Measurements from ENCODE around the gene AHCYL1.
A peak's percentile ranks its signal among the peaks of the same experiment; 100 is the strongest.

The AHCYL1 gene

GRCh38 chr1:110067893-110068645, 83.5 kb downstream of the AHCYL1 start:
- no peak overlapping the region for H3K4me3 ChIP-seq (ENCODE audit: low read length)
- H3K9me3 ChIP-seq (replicated peaks; ENCODE audit: low read length): no peaks in the 10 kb centered on the region
- no peaks in the 10 kb centered on the region for H3K36me3 ChIP-seq (ENCODE audit: insufficient read depth, low read length)
- H3K4me2 ChIP-seq (ENCODE audit: low read length): peak overlapping the region; percentile 63
- H3K27me3 ChIP-seq (ENCODE audit: control insufficient read depth, insufficient read depth, low read length): peaks cover 61% of the 10 kb centered on the region
- no peak overlapping the region for H3K9ac ChIP-seq (ENCODE audit: low read depth, low read length)
- peaks cover 6% of the 10 kb centered on the region for H3K4me1 ChIP-seq (ENCODE audit: control insufficient read depth, insufficient read depth, low read length)

- no peak overlapping the region for H3K9ac ChIP-seq (ENCODE audit: low read depth, low read length)
- no peak overlapping the region for H3K4me3 ChIP-seq (ENCODE audit: low read length)
- H3K9me3 ChIP-seq (replicated peaks; ENCODE audit: low read length): no peaks in the 10 kb centered on the region
- peaks cover 6% of the 10 kb centered on the region for H3K4me1 ChIP-seq (ENCODE audit: control insufficient read depth, insufficient read depth, low read length)
- peak overlapping the region; percentile 63 for H3K4me2 ChIP-seq (ENCODE audit: low read length)
- peaks cover 67% of the 10 kb centered on the region for H3K27me3 ChIP-seq (ENCODE audit: control insufficient read depth, insufficient read depth, low read length)
- H3K36me3 ChIP-seq (ENCODE audit: insufficient read depth, low read length): no peaks in the 10 kb centered on the region
Measured at GRCh38 chr1:110068646-110069403, 84.3 kb downstream of the AHCYL1 start.

DNA sequence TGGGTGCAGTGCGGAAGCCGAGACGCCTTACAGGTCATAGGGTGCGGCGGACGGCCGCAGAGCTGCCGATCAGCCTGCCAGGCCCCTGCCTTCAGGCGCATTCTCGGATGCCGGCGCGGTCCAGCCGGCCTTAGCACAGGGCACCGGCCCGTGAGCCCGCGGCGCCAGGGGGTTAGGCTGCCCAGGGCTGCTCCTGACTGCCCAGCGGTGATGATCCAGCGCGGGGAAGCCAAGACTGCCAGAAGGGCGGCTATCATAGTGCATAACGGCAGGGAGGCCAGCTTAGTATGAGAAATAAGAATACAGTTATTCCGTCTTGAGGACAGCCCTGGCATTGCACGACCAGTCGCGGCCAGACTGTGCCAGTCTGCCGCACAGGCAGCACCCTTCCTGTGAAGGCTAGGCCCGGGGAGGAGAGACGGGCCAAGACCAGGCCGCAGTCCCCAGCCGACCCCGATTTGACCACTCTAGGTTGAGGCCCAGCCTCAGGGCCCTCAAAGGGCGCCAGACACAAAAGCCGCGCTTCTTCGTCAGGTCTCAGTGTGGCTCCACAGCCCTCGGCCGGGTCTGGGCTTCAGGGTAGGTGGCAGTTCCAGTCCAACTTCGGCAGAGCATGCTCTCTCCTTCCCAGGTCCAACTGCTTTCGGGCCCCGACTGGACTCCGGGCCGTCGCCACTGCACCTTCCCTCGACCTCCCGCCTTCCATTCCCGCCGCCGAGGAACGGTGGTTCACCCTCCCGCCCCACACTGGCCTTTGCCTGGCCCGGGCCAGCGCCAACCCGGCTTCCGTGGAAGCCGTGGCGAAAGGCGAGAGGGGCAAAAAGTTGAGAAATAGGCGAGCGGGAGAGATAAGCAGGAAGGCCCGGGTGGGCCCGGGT, 85.1 kb downstream of the AHCYL1 start:
- Histone ChIP-seq H3K9ac (ENCODE audit: low read depth, low read length) (no peak overlapping the region), H3K4me1 (ENCODE audit: control insufficient read depth, insufficient read depth, low read length) (peaks cover 6% of the 10 kb centered on the region), H3K4me3 (ENCODE audit: low read length) (no peak overlapping the region), H3K27me3 (ENCODE audit: control insufficient read depth, insufficient read depth, low read length) (peaks cover 75% of the 10 kb centered on the region), H3K4me2 (ENCODE audit: low read length) (no peak overlapping the region), H3K36me3 (ENCODE audit: insufficient read depth, low read length) (no peaks in the 10 kb centered on the region), H3K9me3 (replicated peaks; ENCODE audit: low read length) (no peaks in the 10 kb centered on the region)

- H3K27me3 ChIP-seq (ENCODE audit: control insufficient read depth, insufficient read depth, low read length): peaks cover 79% of the 10 kb centered on the region
- peaks cover 6% of the 10 kb centered on the region for H3K4me1 ChIP-seq (ENCODE audit: control insufficient read depth, insufficient read depth, low read length)
- no peaks in the 10 kb centered on the region for H3K36me3 ChIP-seq (ENCODE audit: insufficient read depth, low read length)
- no peak overlapping the region for H3K9ac ChIP-seq (ENCODE audit: low read depth, low read length)
- H3K9me3 ChIP-seq (replicated peaks; ENCODE audit: low read length): no peaks in the 10 kb centered on the region
- H3K4me2 ChIP-seq (ENCODE audit: low read length): no peak overlapping the region
- no peak overlapping the region for H3K4me3 ChIP-seq (ENCODE audit: low read length)
Measured at GRCh38 chr1:110070282-110070669, 85.7 kb downstream of the AHCYL1 start.

DNA sequence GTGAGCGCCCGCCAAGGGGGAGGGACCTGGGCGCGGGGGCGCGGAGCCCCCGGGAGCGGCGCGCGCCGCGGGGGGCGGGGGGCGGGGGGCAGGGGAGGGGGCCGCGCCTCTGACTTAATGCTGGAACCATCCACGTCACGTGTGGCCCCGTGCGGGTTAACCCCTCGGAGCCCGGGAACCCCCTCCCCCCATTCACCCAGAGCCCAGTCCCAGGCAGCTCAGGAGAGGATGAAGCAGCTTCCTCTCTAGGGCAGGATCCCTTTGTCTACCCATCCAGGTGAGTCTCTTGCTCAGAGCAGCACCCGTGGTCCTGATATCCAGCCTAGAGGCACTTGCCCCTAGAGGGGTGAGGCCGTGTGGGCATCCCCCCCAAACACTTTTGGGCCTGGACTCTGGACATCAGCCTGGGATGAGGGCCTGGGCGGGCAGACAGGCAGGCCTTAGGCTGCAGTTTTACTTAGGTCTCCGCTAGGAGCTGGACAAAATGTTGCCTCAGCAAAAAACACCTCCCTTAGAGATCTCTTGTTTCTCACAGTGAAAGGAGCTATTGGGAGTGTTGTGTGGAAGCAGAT, 86.2 kb downstream of the AHCYL1 start, which contains the start of gene ALX3:
ALX3 (minus strand) TSS at position 2 of the 572 bp plus-strand sequence. CDS start 60 bp downstream, outside the sequence.
- H3K4me3 ChIP-seq (ENCODE audit: low read length): no peak within 1 kb of the TSS
- no peak within 1 kb of the TSS for H3K9ac ChIP-seq (ENCODE audit: low read depth, low read length)
- H3K4me1 ChIP-seq (ENCODE audit: control insufficient read depth, insufficient read depth, low read length): peaks cover 6% of the 10 kb centered on the region
- no peak within 1 kb of the TSS for H3K4me2 ChIP-seq (ENCODE audit: low read length)
- peaks cover 84% of the 10 kb centered on the region for H3K27me3 ChIP-seq (ENCODE audit: control insufficient read depth, insufficient read depth, low read length)
- H3K9me3 ChIP-seq (replicated peaks; ENCODE audit: low read length): no peaks in the 10 kb centered on the region
- no peaks in the 10 kb centered on the region for H3K36me3 ChIP-seq (ENCODE audit: insufficient read depth, low read length)
